ENCODE results near the gene MS4A3. TPM values are rescaled to one million over a fixed set of nuclear protein-coding genes. Genes with fewer than 3 reads are reported as not detected.

MS4A3 gene
- total and polyA plus RNA-seq, 9 of the 15 experiments (the other 6 are each of a cell fraction or from before 2014, with no cell fraction given), result 3.4 to 94.5 (median 58.8) TPM

DNA sequence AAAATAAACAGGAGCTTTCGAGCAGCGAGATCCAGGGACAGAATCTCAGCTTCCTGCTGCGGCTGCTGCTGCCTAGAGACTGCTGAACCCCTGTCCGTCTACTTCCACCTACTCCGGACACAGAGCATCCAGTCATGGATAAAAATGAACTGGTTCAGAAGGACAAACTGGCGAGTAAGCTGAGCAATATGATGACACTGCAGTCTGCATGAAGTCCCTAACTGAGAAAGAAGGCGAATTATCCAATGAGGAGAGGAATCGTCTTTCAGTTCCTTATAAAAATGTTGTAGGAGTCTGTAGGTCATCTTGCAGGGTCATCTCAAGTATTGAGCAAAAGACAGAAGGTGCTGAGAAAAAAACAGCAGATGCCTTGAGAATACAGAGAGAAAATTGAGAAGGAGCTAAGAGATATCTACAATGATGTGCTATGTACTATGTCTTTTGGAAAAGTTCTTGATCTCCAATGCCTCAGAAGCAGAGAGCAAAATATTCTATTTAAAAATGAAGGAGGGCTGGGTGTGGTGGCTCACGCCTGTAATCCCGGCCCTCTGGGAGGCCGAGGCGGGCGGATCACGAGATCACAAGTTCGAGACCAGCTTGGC is 20.9 kb downstream of the MS4A3 start:
- BruUV-seq (replicated peaks), result no TSS peak
- in situ Hi-C loops (cut with MboI), result no loop called here
- no peak overlapping the region for H2AFZ ChIP-seq (ENCODE audit: low read depth, low read length)
- H3K4me1 ChIP-seq (replicated peaks in 1 of 2; ENCODE audit: control insufficient read depth in 2 of 2, insufficient read depth in 2 of 2, low read length in 2 of 2), result peaks cover 0 to 3% of the 10 kb centered on the region in 2 experiments; a peak in 2 of 5 replicates
- ATAC-seq, result no peak
- H3K9me3 ChIP-seq (replicated peaks; ENCODE audit: control insufficient read depth, insufficient read depth, low read depth, low read length), result peaks cover 7% of the 10 kb centered on the region
- POLR2A ChIA-PET, result interaction anchor here (1.2 kb wide), 1 partner anchor 9 kb away, joined by 3 read pairs; no protein-coding TSS in a partner anchor
- no peaks in the 10 kb centered on the region for H3K27me3 ChIP-seq (ENCODE audit: control insufficient read depth in 2 of 2, insufficient read depth in 2 of 2, low read length in 2 of 2)
- FAIRE-seq, result peak; percentile 37
- H4K20me1 ChIP-seq (replicated peaks; ENCODE audit: control insufficient read depth, insufficient read depth, low read length), result no peaks in the 10 kb centered on the region
- H3K4me2 ChIP-seq (ENCODE audit: insufficient read depth, low read length), result no peak overlapping the region
- no peaks in the 10 kb centered on the region for H3K79me2 ChIP-seq (ENCODE audit: control insufficient read depth, insufficient read depth, low read length)
- TF ChIP-seq TRIM24 (IDR thresholded peaks at IDR 0.05) (peak; percentile 35 to 43; a peak in 2 of 4 replicates), TRIM28 (IDR thresholded peaks at IDR 0.05) (peak; percentile 50; the same call in 1 of the 2 replicates), ZNF316 (IDR thresholded peaks at IDR 0.05) (peak; percentile 57), RREB1 (CRISPR knock-in tag; IDR thresholded peaks at IDR 0.05) (no peak), C11orf30 (IDR thresholded peaks at IDR 0.05; ENCODE audit: low read depth) (peak; percentile 30; the same call in 1 of the 2 replicates), CBX5 (IDR thresholded peaks at IDR 0.05; ENCODE audit: borderline replicate concordance, low read depth) (0 out of 2 replicates have a peak, but pooled peaks have one; percentile 52), CBX3 (IDR thresholded peaks at IDR 0.05; ENCODE audit: borderline replicate concordance in 1 of 2, low read length in 2 of 2) (0 out of 3 replicates have a peak, but pooled peaks of 1 of the 2 experiments have one; percentile 50), SIN3B (IDR thresholded peaks at IDR 0.05; ENCODE audit: low read depth) (no peak)
- 78% methylated on average over 11 of the region's 15 CpGs for whole genome bisulfite sequencing (ENCODE audit: insufficient coverage, low coverage, missing lambda C conversion rate)
- no peak overlapping the region for H3K9ac ChIP-seq (ENCODE audit: insufficient read depth in 1 of 2, low read depth in 2 of 2, low read length in 2 of 2)
- no peak overlapping the region for H3K4me3 ChIP-seq
- H3K9me1 ChIP-seq (ENCODE audit: control insufficient read depth, insufficient read depth, low read length), result no peaks in the 10 kb centered on the region
- H3K36me3 ChIP-seq (ENCODE audit: control insufficient read depth, insufficient read depth, low read length), result no peaks in the 10 kb centered on the region
- H3K27ac ChIP-seq (ENCODE audit: extremely low read depth, low read depth, low read length), result no peak overlapping the region
- CTCF ChIA-PET (ENCODE audit: low intra/inter-chr PET ratio), result no interaction called here
- intact Hi-C loops (cut with micrococcal nuclease), result no loop called here
- DNase-seq (ENCODE audit: extremely low read depth in 1 of 4, low spot score in 3 of 4), result no peak

Measured in K562 (cell line).